CD1c-positive myeloid dendritic cell (primary cell): ENCODE measurements around the gene DNAH3.
"Not testable (repeated sequence)": the region's sequence is repeated elsewhere in the genome, so short reads cannot be mapped to it uniquely, and the experiment has no call there.

Source experiments
- DNase-seq: peaks from one replicate; pipeline ENCODE4 v3.0.0-alpha.2; 2016; ENCODE audit errors: extremely low spot score

Gene DNAH3

DNA sequence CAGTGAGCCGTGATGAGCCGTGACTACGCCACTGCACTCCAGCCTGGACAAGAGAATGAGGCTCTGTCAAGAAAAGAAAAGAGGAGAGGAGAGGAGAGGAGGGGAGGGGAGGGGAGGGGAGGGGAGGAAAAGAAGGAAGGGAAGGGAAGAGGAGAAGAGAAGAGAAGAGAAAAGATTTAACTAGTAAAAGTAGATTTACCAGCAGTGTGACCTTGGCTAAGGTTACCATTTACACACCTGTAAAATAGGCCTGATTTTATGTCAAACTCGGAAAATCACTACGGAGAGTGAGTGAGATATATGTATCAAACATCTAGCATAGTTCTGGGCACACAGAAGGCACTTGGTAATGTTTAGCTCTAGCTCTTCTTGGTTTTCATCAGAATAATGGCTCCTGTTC lies 140.8 kb downstream of the DNAH3 start:
- no peak for DNase-seq

DNA sequence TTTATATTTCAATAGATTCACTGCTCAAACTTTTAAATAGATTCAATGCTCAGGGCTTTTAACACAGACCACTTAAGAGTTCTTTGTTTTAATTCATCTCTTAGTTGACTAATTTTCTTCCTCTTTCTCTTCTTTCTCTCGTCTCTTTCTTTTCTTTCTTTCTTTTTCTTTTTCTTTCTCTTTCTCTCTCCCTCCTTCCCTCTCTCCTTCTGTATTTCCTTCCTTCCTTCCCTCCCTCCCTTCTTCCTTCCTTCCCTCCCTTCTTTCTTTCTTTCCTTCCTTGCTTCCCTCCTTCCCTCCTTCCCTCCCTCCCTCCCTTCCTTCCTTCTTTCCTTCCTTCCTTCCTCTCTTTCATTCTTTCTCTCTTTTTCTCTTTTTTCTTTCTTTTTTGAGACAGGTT lies 145.6 kb downstream of the DNAH3 start:
- DNase-seq: no peak

DNA sequence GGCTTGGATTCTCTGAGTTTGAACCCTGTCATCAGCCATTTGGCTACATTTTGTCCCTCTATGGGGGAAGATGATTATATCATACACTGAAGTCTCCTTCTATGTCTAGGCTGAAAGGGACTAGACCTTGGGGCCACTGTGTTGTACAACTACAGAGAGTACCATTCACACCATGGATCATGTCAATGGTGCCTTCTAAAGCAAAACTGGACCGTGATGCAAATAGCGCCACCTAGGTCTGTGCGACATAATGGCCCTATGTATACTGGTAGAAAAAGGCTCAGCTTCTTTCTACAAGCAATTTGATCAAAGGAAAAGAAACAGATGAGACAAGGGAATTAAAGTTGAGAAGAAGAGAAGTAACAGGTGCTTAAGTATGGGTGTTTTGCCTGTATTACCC lies 149.4 kb downstream of the DNAH3 start:
- peak; percentile 38 for DNase-seq

DNA sequence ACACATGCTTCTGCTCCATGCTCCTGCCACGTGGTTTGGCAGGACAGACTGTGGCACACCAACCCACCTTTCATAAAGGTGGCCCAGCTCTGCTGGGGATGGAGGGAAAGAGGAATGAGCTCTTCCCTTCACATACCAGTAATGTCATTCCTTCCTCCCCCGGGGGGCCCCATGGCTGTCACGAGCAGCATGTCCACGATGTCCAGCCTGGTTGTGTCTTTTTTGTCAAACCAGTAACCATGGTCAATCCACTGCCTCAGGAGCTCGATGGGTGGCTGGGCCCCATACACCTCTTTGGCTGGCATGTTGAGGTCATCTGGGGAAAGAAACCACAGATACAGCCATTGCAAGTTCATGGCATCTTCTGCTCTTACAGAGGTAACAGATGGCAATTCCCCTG lies 153.5 kb downstream of the DNAH3 start:
- no peak for DNase-seq

DNA sequence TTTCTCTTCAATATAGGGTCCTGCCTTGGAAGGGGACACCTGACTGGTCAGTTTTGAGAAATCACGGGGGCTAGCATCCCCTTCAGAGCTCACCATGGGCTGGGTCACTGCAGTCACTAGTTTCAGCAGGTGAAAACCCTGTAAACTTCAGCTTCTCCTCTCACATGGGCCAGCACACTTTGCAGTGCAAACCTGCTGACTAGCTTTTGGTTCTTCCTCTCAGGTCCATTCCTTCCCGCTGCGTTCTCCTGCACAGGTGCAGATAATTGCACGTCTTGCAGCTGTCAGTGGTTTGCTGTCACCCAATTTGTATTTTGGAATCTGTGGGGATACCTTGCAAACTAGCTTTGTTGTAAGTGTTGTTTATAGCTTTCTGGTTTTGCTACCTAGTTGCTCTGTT lies 154.9 kb downstream of the DNAH3 start:
- no peak for DNase-seq

DNA sequence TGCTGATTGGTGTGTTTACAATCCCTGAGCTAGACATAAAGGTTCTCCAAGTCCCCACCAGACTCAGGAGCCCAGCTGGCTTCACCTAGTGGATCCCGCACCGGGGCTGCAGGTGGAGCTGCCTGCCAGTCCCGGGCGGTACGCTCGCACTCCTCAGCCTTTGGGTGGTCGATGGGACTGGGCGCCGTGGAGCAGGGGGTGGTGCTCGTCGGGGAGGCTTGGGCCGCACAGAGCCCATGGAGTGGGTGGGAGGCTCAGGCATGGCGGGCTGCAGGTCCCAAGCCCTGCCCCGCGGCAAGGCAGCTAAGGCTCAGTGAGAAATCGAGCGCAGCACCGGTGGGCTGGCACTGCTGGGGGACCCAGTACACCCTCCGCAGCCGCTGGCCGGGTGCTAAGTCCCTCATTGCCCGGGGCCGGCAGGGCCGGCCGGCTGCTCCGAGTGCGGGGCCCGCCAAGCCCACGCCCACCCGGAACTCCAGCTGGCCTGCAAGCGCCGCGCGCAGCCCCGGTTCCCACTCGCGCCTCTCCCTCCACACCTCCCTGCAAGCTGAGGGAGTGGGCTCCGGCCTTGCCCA lies 161.1 kb downstream of the DNAH3 start:
- not testable (repeated sequence) for DNase-seq

DNA sequence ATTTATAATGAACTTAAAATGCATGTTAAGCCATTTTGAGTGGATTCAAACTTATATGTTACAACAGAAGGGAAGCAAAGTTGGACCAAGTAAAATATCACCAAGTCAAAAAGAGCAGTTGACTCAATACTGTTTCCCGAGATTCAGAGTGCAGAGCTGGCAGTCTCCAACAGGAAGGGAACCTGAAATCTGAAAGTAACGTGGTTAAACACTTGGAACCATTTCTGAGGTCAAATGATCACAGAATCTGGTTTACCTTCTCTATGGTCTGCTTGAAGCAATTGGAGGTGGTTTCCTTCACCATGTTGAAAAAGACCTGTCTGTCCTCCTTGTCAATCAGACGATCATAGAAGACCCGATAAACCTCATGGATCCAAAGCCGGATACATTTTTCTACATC lies 163.6 kb downstream of the DNAH3 start:
- no peak for DNase-seq

DNA sequence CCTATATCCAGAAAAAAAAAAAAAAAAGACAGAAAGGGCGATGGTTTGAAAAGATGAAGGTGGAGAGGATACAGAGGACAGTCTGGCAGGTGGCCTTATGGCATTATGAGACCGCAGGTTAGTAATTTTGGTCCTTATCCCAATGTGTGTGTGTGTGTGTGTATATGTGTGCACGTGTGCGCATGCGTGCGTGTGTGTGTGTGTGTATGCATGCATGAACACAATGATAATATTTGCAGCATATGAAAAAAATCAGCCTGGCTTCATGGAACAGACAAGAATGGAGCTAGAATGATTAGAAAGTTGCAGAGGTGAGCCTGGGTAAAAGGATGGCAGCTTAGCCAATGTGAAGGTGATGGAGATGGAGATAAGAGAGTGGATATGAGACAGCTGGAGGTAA lies 166.6 kb downstream of the DNAH3 start:
- DNase-seq: no peak

DNA sequence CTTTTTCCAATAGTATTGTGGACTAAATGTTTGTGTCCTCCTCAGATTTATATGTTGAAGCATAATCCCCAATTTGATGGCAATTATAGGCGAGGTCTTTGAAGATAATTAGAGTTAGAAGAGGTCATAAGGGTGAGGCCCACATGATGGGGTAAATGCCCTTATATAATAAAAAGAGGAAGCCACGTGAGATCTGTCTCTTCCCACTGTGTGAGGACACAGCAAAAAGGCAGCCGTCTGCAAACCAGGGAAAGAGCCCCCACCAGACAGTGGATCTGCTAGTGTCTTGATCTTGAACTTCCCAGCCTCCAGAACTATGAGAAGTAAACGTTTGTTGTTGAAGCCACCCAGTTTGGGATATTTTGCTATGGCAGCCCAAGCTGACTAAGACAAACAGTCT lies 174.1 kb downstream of the DNAH3 start:
- peak; percentile 40 for DNase-seq

DNA sequence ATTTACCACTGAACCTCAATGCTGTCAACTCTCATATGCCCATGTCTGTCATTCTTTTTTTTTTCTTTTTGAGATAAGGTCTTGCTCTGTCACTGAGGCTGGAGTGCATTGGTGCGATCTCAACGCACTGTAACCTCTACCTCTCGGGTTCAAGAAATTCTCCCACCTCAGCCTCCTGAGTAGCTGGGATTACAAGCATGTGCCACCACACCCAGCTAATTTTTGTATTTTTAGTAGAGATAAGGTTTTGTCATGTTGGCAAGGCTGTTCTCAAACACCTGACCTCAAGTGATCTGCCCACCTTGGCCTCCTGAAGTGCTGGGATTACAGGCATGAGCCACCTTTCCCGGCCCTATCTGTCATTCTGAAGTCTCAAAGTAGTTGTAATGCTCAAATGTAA lies 177.4 kb downstream of the DNAH3 start:
- DNase-seq: not testable (repeated sequence)

DNA sequence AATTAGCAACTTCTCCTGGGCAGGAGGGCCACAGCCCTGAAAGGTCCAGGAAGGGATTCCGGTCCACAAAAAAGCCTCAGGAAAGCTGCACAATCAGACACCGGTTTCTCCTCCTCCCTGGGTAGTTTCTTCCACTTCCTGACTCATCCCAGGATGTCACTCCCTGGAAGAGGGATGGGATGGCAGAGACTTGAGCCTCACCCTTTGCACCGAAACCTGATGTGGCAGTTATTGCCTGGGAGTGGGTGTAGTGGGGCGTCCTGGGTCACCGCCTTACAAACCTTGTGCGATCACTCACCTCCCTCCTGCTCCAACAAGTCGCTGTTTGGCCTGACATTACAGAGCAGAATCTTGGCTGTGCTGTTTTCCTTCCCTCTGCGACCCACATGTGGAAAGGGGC lies 179.2 kb downstream of the DNAH3 start:
- DNase-seq: no peak

DNA sequence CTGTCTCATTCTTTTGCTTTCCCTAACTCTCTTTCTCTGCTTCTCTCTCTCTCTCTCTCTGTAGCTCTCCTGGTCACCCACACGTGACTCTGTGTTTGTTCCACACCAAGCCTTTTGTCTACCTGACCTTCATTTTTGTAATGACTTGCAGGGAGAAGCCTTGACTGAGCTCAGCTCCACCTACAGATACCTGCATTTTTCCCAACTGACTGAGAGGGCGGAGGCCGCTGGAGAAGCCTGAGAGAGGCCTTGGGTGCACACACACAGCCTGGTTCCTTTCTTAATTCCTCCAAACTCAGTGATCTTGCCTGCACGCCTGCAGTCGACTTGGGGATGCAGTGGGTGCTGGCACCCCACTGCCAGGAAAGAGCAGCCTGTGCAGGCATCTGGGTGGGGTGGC lies 181.3 kb downstream of the DNAH3 start:
- DNase-seq: no peak

DNA sequence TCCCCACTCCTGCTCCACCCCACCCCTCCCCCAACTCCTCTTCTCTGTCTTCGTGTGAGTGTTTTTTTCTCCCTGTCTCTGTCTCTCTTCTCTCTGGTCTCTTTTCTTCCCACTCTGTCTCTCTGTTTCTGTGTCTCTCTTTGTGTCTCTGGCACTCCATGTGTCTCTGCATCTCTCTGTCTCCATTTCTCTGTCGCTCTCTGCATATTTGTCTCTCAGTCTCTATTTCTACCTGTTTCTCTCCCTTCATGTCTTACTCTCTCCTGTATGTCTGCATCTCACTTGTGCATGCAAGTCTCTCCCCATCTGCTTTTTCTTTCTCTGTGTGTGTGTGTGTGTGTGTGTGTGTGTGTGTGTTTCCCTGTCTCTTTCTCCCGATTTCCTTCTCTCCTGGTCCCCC lies 181.9 kb downstream of the DNAH3 start:
- DNase-seq: no peak

DNA sequence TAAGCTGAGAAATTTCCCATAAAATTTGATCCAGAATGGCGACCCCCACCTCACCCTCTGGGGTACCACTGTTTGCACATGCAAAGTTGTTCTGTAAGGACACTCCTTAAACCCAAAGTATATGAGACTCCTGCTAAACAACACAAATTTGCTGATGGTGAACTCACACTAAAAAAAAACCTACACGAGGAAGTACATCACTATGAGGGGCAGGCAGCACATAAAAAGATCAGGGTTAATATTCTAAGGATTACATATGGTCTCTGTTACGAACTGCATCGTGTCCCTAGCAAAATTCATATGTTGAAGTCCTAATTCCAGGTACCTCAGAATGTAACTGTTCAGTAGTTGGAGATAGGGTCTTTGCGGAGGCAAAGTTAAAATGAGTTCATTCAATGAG lies 189.7 kb downstream of the DNAH3 start:
- no peak for DNase-seq

DNA sequence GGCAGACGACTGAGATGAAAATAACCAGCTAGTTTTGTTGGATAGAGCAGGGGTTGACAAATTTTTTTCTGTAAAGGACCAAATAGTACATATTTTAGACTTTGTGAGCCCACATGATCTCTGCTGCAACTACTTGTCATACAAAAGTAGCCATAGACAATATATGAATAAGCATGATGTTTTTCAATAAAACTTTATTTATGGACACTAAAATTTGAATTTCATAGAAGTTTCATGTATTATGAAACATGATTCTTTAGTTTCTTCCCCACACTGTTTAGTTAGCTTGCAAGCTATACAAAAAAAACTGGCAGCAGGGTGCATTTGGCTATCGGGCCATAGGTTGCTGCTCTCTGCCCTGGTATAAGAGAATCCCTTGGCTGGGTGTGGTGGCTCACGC lies 193.5 kb downstream of the DNAH3 start:
- DNase-seq: no peak

DNA sequence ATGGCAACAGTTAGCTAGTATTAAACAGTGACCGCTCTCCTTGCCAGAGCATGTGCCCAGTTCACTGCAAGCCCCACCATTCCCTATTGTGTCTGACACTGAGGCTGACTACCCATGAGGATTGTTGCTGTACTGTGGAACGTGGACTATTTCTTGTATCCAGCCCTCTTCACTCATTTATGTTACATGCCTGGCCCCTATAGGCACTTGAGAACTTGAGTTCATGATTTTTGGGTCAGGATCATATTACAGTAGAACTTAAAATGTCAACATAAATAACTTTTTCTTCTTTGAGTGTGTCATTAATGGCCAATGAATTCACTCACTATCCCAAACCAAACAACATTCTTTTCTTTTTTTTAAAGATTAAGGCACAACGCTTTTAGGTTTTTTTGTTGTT lies 194.3 kb downstream of the DNAH3 start:
- DNase-seq: no peak

DNA sequence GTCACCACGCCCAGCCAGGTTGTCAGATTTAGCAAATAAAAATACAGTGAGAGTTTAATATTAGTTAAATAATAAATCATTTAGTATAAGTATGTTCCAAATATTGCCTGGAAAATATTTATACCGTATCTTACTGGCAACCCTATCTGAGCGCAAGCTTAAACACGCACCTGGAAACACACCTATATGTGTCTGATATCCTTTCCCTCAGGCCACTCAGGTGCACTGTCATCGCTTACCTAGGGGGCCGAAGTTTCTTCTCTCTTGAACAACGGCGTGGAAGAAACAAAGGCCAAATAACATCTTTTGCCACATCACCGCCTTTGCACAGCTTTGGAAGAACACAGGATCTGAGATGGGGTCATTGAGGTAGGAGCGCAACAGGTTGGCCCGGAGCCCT lies 196.1 kb downstream of the DNAH3 start:
- DNase-seq: no peak

DNA sequence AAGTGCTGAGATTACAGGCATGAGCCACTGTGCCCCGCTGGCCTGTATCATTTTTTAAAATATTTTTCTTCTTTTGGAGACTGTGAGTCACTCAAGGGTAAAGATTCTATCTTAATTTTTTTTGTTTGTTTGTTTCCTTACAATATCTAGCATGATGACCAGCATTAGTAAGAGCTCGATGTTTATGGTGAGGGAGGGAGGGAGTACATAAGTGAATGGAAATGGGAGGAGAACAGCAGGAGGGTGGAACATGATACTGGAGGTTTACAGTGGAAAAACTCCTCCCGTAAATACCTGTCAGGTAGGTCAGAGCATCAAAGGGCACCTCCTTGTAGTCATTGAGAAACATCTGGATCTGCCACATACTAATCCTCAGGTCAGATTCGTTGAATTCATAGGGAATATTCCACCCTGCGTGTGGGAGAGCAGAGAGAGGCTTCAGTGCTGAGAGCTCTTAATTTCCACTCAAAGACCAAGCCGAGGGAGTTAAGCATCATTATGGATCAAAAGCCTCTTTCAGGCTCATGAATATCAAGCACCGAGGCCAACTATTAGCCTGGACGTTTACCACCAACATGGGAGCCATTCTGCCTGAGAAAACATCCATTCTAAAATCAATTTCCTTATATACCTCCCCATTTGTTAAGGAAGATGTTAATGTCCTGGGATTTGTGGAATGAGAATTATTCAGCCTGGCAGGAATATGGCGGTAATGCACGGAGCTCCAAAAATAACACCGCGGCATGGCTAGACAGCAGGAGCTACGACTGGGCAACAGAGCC lies 198.3 kb downstream of the DNAH3 start:
- no peak for DNase-seq

DNA sequence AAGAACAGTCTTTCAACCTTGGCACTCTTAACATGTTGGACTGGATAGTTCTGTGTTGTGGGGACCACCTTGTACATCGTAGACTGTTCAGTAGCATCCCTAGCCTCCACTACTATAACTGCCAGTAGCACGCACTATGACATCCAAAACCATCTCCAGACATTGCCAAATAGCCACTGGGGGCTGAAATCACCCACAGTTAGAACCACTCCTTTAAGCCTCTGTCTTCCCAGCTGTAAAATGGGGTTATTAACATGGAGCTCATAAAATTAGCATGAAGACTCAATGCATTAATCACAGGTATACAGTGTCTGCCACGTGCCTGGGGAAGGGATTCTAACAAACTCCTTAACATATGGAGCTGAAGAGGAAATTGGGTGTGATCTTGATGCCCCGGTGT lies 200.4 kb downstream of the DNAH3 start:
- DNase-seq: no peak

DNA sequence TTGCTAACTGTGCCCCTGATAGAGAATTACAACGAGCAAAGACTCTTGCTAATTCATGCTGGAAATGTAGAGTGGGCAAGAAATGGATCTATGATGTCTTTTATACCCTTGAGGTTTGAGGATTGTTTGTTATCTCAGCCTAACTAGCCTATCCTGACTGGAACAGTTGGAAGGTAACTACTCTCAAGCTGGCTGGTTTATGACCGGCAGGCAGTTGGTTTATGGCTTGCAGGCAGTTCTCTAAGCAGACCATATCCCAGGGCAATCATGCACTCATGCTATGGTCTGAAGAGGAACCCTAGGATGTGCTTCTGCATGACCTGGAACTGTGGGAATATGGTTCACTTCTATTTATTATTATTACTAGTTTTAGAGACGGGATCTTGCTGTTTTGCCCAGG lies 201.0 kb downstream of the DNAH3 start:
- no peak for DNase-seq

DNA sequence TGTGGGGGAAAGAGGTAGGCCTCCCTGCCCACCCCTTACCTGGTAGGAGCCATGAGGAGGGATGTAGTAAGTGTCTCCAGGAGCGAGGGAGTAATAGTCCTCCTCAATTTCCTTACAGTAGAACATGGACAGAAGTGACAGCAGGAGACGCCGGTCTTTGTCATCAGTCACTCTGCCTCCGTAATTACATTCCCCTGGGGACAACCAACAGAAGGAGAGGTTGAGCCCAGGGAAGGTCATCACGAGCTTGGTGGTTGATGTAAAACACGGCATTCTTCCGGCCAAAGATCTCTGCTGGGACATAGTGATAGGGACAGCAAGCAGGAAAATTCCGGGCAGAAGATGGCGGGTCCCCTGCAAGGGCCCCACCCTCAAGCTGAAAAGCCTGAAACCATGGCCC lies 202.2 kb downstream of the DNAH3 start:
- DNase-seq: no peak

DNA sequence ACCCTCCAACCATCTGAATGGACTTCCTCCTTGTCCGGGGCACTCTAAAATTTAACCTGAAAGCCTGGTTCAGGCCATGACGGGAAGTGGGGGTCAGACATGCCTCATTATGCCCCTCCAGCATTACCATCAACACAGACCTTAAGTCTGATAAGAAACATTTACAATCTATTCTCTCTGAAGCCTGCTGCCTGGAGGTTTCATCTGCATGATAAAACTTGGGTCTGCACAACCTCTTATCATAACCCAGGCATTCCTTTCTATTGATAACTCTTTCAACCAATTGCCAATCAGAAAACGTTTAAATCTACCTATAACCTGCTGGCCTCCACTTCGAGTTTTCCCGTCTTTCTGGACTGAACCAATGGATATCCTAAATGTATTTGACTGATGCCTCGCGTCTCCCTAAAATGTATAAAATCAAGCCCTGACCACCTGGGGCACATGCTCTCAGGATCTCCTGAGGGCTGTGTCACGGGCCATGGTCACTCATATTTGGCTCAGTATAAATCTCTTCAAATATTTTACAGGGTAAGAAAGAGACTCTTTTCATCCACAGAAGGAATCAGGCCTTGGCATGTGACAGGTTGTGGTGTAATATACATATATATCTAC lies 204.5 kb downstream of the DNAH3 start:
- no peak for DNase-seq

DNA sequence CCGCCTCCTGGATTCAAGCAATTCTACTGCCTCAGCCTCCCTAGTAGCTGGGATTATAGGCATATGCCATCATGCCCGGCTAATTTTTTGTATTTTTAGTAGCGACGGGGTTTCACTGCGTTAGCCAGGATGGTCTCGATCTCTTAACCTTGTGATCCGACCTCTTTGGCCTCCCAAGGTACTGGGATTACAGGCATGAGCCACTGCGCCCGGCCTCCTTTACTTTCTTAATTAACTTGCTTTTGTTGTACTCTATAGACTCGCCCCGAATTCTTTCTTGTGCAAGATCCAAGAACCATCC lies 205.1 kb downstream of the DNAH3 start:
- not testable (repeated sequence) for DNase-seq
